AG04449 (cell line): ENCODE data around the gene GPM6B.

Experiments used
- CTCF ChIA-PET: fragments of 350-600 bp; formaldehyde crosslinking; extraction: SDS; loops from one replicate; lab custom pipeline; 2021; ENCODE audit warnings: antibody characterized with exemption; lab: Yijun Ruan, JAX
- POLR2A ChIA-PET: fragments of 400-600, 350-600 bp; formaldehyde crosslinking; extraction: SDS; loops from one replicate; lab custom pipeline; 2020; ENCODE audit warnings: antibody characterized with exemption, inconsistent platforms; lab: Yijun Ruan, JAX
- DNase-seq: peaks from one replicate; pipeline ENCODE4 v3.0.0-alpha.2; 2010; ENCODE audit warnings: low read depth, low spot score
- H3K4me3 ChIP-seq: 2 replicates; pipeline ENCODE4 v1.5.1; 2011; ENCODE audit warnings: low read depth, mild to moderate bottlenecking, control low read depth, low read length
- TF ChIP-seq, protein P1 (sequence below): IDR thresholded peaks from one replicate; pipeline ENCODE4 v1.5.1; 2011; ENCODE audit warnings: mild to moderate bottlenecking, moderate library complexity, low read length, control low read depth, inconsistent platforms; ENCODE audit not compliant: insufficient read depth; ENCODE audit errors: missing control alignments

GPM6B gene

DNA sequence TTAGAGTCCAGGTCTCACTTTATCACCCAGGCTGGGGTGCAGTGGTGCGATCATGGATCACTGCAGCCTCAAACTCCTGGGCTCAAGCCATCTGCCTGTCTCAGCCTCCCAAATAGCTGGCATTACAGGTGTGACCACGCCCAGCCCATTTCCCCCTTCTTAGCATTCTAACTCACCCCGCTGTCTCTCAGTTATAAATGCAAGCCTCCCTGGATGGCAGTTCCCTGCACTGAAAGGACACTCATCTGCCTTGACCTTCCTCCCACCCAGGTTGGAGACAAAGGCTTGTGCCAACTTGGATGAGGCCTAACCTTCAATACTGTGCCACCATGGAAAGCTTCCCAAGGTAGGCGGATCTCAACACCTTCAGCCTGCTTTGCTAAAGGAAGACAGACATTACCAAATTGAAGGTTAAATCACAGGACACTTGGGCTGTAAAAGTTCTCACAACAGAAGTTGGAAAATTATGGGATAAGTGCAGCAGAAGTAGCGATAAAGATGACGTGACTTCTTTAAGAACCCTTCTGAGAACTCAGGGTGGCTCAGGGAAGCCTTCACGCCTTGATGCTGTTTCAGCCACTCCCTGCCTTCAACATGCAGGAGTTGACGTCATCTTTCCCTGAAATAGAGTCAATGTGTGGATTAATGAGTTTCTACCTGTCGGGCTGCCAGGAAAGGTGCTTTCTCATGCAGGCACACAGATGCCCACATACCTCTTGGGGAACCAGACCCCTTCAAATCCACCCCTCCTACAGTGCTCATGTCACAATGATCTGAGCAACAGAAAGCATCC lies 10.6 kb upstream of the GPM6B start:
- CTCF ChIA-PET, result no interaction called here
- H3K4me3 ChIP-seq, result no peak overlapping the region
- TF ChIP-seq, protein P1, sequence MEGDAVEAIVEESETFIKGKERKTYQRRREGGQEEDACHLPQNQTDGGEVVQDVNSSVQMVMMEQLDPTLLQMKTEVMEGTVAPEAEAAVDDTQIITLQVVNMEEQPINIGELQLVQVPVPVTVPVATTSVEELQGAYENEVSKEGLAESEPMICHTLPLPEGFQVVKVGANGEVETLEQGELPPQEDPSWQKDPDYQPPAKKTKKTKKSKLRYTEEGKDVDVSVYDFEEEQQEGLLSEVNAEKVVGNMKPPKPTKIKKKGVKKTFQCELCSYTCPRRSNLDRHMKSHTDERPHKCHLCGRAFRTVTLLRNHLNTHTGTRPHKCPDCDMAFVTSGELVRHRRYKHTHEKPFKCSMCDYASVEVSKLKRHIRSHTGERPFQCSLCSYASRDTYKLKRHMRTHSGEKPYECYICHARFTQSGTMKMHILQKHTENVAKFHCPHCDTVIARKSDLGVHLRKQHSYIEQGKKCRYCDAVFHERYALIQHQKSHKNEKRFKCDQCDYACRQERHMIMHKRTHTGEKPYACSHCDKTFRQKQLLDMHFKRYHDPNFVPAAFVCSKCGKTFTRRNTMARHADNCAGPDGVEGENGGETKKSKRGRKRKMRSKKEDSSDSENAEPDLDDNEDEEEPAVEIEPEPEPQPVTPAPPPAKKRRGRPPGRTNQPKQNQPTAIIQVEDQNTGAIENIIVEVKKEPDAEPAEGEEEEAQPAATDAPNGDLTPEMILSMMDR, result no peak
- no peak for DNase-seq
- POLR2A ChIA-PET, result no interaction called here

DNA sequence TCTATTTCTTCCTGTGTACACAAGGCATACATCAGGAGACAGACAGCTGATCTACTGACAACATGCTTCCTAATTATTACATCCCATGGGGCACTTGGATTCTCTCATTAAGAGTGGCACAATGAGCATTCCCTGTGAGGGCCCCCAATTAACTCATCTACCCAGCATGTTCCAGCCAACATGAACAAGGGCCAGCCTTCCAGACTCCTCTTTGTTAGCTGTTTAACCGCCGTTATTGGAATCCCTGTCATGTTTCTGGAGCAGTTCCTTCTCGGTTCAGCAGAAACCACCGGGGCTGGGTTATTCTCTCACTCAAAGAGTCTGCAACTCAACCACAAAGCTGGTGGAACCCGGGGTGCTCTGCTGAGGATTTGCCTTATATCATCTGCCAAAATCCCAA lies 9.9 kb upstream of the GPM6B start:
- POLR2A ChIA-PET, result no interaction called here
- CTCF ChIA-PET, result no interaction called here
- TF ChIP-seq, protein P1, result no peak

DNA sequence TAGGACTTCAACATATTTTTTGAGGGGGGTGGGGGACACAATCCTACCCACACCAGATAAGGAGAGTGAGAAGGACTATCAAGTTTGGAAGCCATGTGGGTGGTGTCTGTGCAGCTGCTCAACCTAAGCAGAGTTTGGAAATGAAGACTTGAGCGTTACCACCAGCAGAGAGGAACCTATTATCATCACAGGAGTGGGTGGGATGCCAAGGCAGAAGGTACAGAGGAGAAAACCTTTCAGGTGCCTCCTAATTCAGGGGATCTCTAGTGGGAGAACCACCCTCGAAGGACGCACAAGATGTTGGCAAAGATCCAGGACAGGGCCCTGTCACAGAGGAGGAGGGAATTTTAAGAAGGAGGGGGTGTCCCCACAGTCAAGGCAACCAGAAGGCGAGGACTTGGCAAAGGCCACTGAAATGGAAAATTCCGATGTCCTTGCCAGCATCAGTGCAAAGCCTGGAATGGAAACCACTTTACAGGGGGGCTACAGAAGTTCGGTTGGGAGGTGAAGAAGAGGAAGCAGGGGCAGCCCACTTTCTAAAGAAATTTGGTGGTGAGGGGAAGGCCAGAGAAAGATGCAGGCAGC lies 8.4 kb upstream of the GPM6B start:
- TF ChIP-seq, protein P1, result no peak
- H3K4me3 ChIP-seq, result no peak overlapping the region
- DNase-seq, result no peak
- POLR2A ChIA-PET, result no interaction called here
- CTCF ChIA-PET, result no interaction called here

More for the DNA sequence above, 9.9 kb upstream of the GPM6B start:
- no peak overlapping the region for H3K4me3 ChIP-seq
- no peak for DNase-seq

DNA sequence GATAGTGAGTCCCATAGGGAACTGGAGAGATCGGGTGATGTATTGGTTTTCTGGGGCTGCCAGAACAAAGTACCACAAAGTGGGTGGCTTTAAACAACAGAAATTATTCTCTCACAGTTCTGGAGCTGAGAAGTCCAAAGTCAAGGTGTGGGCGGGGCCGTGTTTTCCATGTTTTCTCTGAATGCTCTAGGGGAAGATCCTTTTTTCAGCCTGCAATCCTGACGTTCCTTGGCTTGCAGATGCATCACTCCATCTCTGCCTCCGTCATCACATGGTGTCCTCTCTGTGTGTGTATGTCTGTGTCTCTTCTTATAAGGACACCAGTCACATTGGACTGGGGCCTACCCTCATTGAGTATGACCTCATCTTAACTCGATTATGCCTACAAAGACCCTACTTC lies 7.9 kb upstream of the GPM6B start:
- CTCF ChIA-PET, result no interaction called here
- no peak overlapping the region for H3K4me3 ChIP-seq
- no peak for DNase-seq
- POLR2A ChIA-PET, result no interaction called here
- TF ChIP-seq, protein P1, result no peak

DNA sequence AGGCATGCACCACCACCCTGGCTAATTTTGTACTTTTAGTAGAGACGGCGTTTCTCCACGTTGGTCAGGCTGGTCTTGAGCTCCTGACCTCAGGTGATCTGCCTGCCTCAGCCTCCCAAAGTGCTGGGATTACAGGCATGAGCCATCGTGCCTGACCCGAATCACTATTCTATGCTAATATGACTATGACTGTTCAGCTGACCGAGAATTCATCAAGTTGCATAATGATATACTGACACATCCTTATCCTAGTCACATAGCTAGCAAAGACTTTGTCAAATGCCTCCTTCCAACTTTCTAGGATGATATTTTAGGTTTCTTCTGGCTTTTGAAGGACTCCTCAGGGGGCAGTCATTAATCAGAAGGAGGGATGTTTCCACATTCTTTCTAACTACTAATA lies 4.8 kb upstream of the GPM6B start:
- CTCF ChIA-PET, result no interaction called here
- POLR2A ChIA-PET, result no interaction called here
- DNase-seq, result no peak
- H3K4me3 ChIP-seq, result no peak overlapping the region
- TF ChIP-seq, protein P1, result no peak

DNA sequence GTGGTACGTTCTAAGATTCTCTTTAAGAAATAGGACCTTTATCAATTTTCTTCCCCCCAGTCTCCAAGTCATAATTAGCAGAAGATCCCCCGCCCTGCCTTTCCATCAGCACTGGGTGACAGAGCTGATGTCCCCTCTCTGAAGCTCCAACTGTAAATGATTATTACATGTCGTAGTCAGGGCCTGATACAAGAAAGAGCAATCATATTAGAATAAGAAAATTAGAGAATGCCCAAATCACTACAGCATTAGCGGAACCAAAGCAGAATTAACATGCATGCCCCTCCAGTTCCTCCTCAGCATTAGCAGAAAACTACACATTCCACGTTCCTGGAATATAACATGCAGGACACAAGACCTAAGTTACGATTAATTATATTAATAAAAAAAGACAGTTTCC lies 717 bp downstream of the GPM6B start:
- POLR2A ChIA-PET, result no interaction called here

More for the DNA sequence above, 717 bp downstream of the GPM6B start:
- CTCF ChIA-PET, result no interaction called here
- no peak overlapping the region for H3K4me3 ChIP-seq
- no peak for DNase-seq
- TF ChIP-seq, protein P1, result no peak
